8988T (cell line): ENCODE measurements around the gene DNAJB14.
A peak's percentile ranks its signal among the peaks of the same experiment; 100 is the strongest.
"Not testable (repeated sequence)": the region's sequence is repeated elsewhere in the genome, so short reads cannot be mapped to it uniquely, and the experiment has no call there.

ENCODE experiments used
- DNase-seq: peaks from one replicate; pipeline ENCODE4 v3.0.0; 2011

The DNAJB14 gene

GRCh38 chr4:99946356-99947189 is at the start of gene DNAJB14:
TSS of gene DNAJB14 (minus strand) at chr4:99946618. CDS start at chr4:99946571, 47 bp downstream.
- peak; percentile 60 for DNase-seq

GRCh38 chr4:99991741-99992140 is 45.3 kb upstream of the DNAJB14 start:
- DNase-seq: no peak

- DNase-seq: no peak
These were observed 41.3 kb upstream of the DNAJB14 start for GRCh38 chr4:99987681-99988080.

GRCh38 chr4:99986792-99987191 is 40.4 kb upstream of the DNAJB14 start:
- DNase-seq: no peak

- DNase-seq: no peak
These were observed 37.0 kb upstream of the DNAJB14 start for GRCh38 chr4:99983289-99983943.

- DNase-seq: no peak
These were observed 33.5 kb upstream of the DNAJB14 start for GRCh38 chr4:99979872-99980271.

- no peak for DNase-seq
These were observed 25.2 kb upstream of the DNAJB14 start for GRCh38 chr4:99971453-99972111.

GRCh38 chr4:99968330-99968729 is 21.9 kb upstream of the DNAJB14 start:
- DNase-seq: no peak

GRCh38 chr4:99966692-99967091 is 20.3 kb upstream of the DNAJB14 start:
- DNase-seq: no peak

- DNase-seq: no peak
These were observed 19.4 kb upstream of the DNAJB14 start for GRCh38 chr4:99965674-99966350.

- DNase-seq: no peak
These were observed 18.8 kb upstream of the DNAJB14 start for GRCh38 chr4:99965173-99965572.

- DNase-seq: no peak
These were observed 15.3 kb upstream of the DNAJB14 start for GRCh38 chr4:99961711-99962110.

- no peak for DNase-seq
These were observed 14.2 kb upstream of the DNAJB14 start for GRCh38 chr4:99960648-99961047.

- DNase-seq: not testable (repeated sequence)
These were observed 11.8 kb upstream of the DNAJB14 start for GRCh38 chr4:99958207-99958606.

GRCh38 chr4:99950913-99951254 is 4.5 kb upstream of the DNAJB14 start:
- DNase-seq: no peak

GRCh38 chr4:99949999-99950912 is 3.8 kb upstream of the DNAJB14 start, which contains the start of gene H2AZ1:
TSS of gene H2AZ1 (minus strand) at chr4:99950275. CDS start at chr4:99950170, 105 bp downstream.
- DNase-seq: peak; percentile 85

GRCh38 chr4:99949034-99949998 is 2.9 kb upstream of the DNAJB14 start:
- peak; percentile 43 for DNase-seq

- no peak for DNase-seq
These were observed 1.2 kb upstream of the DNAJB14 start for GRCh38 chr4:99947608-99948007.

GRCh38 chr4:99947190-99947578 is 766 bp upstream of the DNAJB14 start:
- DNase-seq: no peak

- DNase-seq: no peak
These were observed 581 bp downstream of the DNAJB14 start for GRCh38 chr4:99945718-99946355.
